Caco-2 (cell line): Measurements from ENCODE around the gene GNPNAT1. TPM values are rescaled to one million over a fixed set of nuclear protein-coding genes. Genes with fewer than 3 reads are reported as not detected.

Source experiments
- BruUV-seq: library from RNA; stranded (reverse); fragments of 400-500 nt; replicated peaks from 2 replicates; lab custom pipeline; 2021; lab: Mats Ljungman, UMichigan
- CTCF ChIA-PET: fragments of 300-600 bp; sonication (Branson Sonifier 250); formaldehyde crosslinking; loops from one replicate; lab custom pipeline; 2022; ENCODE audit warnings: antibody characterized with exemption; lab: Charles Lee
- POLR2A ChIA-PET: fragments of 300-600 bp; sonication (Branson Sonifier 250); formaldehyde crosslinking; loops from one replicate; lab custom pipeline; 2022; ENCODE audit warnings: antibody characterized with exemption; lab: Charles Lee
- DNase-seq, 2 experiments: peaks; one replicate each; pipeline versions ENCODE4 v3.0.0 to v3.0.0-alpha.2; 2020 to 2022
- H3K27me3 ChIP-seq: replicated peaks from 2 replicates; pipeline ENCODE4 v1.6.0; 2011; ENCODE audit warnings: low read length; ENCODE audit not compliant: control insufficient read depth, insufficient read depth
- H3K36me3 ChIP-seq: 2 replicates; pipeline ENCODE4 v1.5.1; 2011; ENCODE audit warnings: low read length; ENCODE audit not compliant: control insufficient read depth, insufficient read depth
- H3K4me1 ChIP-seq: fragments of 250-450 bp; sonication (Bioruptor Pico); 2 replicates; pipeline ENCODE4 v1.5.1; 2020; ENCODE audit warnings: mild to moderate bottlenecking
- H3K4me3 ChIP-seq: 2 replicates; pipeline ENCODE4 v1.5.1; 2011; ENCODE audit warnings: low read depth, mild to moderate bottlenecking, control low read depth, low read length
- H3K9me3 ChIP-seq: fragments of 250-450 bp; sonication (Bioruptor Pico); 2 replicates; pipeline ENCODE4 v1.5.1; 2020; ENCODE audit warnings: mild to moderate bottlenecking, moderate library complexity
- H3K27ac Mint-ChIP-seq: one replicate; pipeline ENCODE4 v1.8.0; 2022; ENCODE audit warnings: mixed read lengths; ENCODE audit not compliant: unreplicated experiment
- H3K27me3 Mint-ChIP-seq: one replicate; pipeline ENCODE4 v1.8.0; 2022; ENCODE audit warnings: mixed read lengths; ENCODE audit not compliant: insufficient read depth, unreplicated experiment
- H3K36me3 Mint-ChIP-seq: one replicate; pipeline ENCODE4 v1.8.0; 2022; ENCODE audit warnings: mild to moderate bottlenecking, mixed read lengths; ENCODE audit not compliant: insufficient read depth, unreplicated experiment
- H3K4me1 Mint-ChIP-seq: one replicate; pipeline ENCODE4 v1.8.0; 2022; ENCODE audit warnings: low read depth, mixed read lengths; ENCODE audit not compliant: unreplicated experiment
- H3K4me3 Mint-ChIP-seq: one replicate; pipeline ENCODE4 v1.8.0; 2022; ENCODE audit warnings: mild to moderate bottlenecking, moderate library complexity, mixed read lengths; ENCODE audit not compliant: unreplicated experiment
- H3K9me3 Mint-ChIP-seq: one replicate; pipeline ENCODE4 v1.8.0; 2022; ENCODE audit warnings: mixed read lengths; ENCODE audit not compliant: unreplicated experiment
- CTCF ChIP-seq, 2 experiments: fragments of 200-600 bp in 1 of 2; IDR thresholded peaks; 1 replicate in 1 of 2; 2 replicates in 1 of 2; pipeline versions ENCODE4 v1.5.1 to v1.8.0; 2011 to 2022; ENCODE audit warnings: antibody characterized with exemption in 1 of 2, control low read depth in 1 of 2, inconsistent platforms in 1 of 2, low read depth in 1 of 2, low read length in 1 of 2, mild to moderate bottlenecking in 1 of 2, moderate library complexity in 1 of 2; ENCODE audit not compliant: insufficient read depth in 1 of 2, severe bottlenecking in 1 of 2, unreplicated experiment in 1 of 2
- intact Hi-C: fragments of 100-400 bp; cut with micrococcal nuclease; formaldehyde crosslinking; loops from one replicate; pipeline ENCODE4 v1.10.0; 2022; ENCODE audit not compliant: unreplicated experiment
- total RNA-seq: library from RNA; stranded (reverse); gene quantifications from 2 replicates; pipeline ENCODE4 v1.2.3, GENCODE V29; 2022

The GNPNAT1 gene
- total RNA-seq, 1 experiment from 2014 or later, result 41.6 TPM

GRCh38 chr14:52733824-52734223 is 57.6 kb downstream of the GNPNAT1 start:
- Histone ChIP-seq H3K27me3 (no peaks in the 10 kb centered on the region), H3K9me3 (no peaks in the 10 kb centered on the region), H3K4me1 (peaks cover 7% of the 10 kb centered on the region; the same call in 1 of the 2 replicates), H3K4me3 (no peak overlapping the region), H3K36me3 (peaks cover 3% of the 10 kb centered on the region; the same call in 1 of the 2 replicates)
- H3K9me3 Mint-ChIP-seq, result no peaks in the 10 kb centered on the region
- no peak for DNase-seq
- H3K4me1 Mint-ChIP-seq, result peaks cover 13% of the 10 kb centered on the region
- no TSS peak for BruUV-seq
- no peaks in the 10 kb centered on the region for H3K27me3 Mint-ChIP-seq
- intact Hi-C loops, result no loop called here
- ChIA-PET POLR2A (interaction anchor here (0.7 kb wide), 1 partner anchor 21 kb away, joined by 5 read pairs; no protein-coding TSS in a partner anchor), CTCF (no interaction called here)
- H3K27ac Mint-ChIP-seq, result no peak overlapping the region
- TF ChIP-seq CTCF (IDR thresholded peaks at IDR 0.05; ENCODE audit: insufficient read depth in 1 of 2, low read depth in 1 of 2, low read length in 1 of 2, severe bottlenecking in 1 of 2, unreplicated experiment in 1 of 2), result no peak
- H3K4me3 Mint-ChIP-seq, result no peak overlapping the region
- peaks cover 28% of the 10 kb centered on the region for H3K36me3 Mint-ChIP-seq

GRCh38 chr14:52730709-52731111 is 60.7 kb downstream of the GNPNAT1 start:
- Mint-ChIP-seq H3K27me3 (no peaks in the 10 kb centered on the region), H3K36me3 (peaks cover 42% of the 10 kb centered on the region), H3K4me3 (peak overlapping the region; percentile 94), H3K27ac (peak overlapping the region; percentile 96), H3K4me1 (peaks cover 7% of the 10 kb centered on the region), H3K9me3 (no peaks in the 10 kb centered on the region)
- H3K27me3 ChIP-seq, result no peaks in the 10 kb centered on the region
- CTCF ChIA-PET, result no interaction called here
- POLR2A ChIA-PET, result interaction anchor here (1.1 kb wide), 1 partner anchor 25 kb away, joined by 6 read pairs; no protein-coding TSS in a partner anchor
- peak overlapping the region; percentile 68 for H3K4me3 ChIP-seq
- no peaks in the 10 kb centered on the region for H3K4me1 ChIP-seq
- no TSS peak for BruUV-seq
- TF ChIP-seq CTCF (IDR thresholded peaks at IDR 0.05; ENCODE audit: insufficient read depth in 1 of 2, low read depth in 1 of 2, low read length in 1 of 2, severe bottlenecking in 1 of 2, unreplicated experiment in 1 of 2), result no peak
- intact Hi-C loops, result loop anchor here (1.0 to 2.0 kb wide), 2 partner anchors 23 to 60 kb away; partner anchors contain the start of genes GNPNAT1 and PSMC6
- DNase-seq, result no peak
- H3K9me3 ChIP-seq, result no peaks in the 10 kb centered on the region
- peaks cover 3% of the 10 kb centered on the region; the same call in 1 of the 2 replicates for H3K36me3 ChIP-seq

GRCh38 chr14:52729925-52730708 is 61.3 kb downstream of the GNPNAT1 start, which contains the start of gene STYX:
Gene STYX, plus strand, starts transcription at chr14:52730166. Its CDS starts 309 bp downstream, at chr14:52730475.
- TSS peak; percentile 44 for BruUV-seq
- Histone ChIP-seq H3K4me1 (no peaks in the 10 kb centered on the region), H3K4me3 (peak within 1 kb of the TSS; percentile 68), H3K27me3 (no peaks in the 10 kb centered on the region), H3K36me3 (peaks cover 3% of the 10 kb centered on the region; the same call in 1 of the 2 replicates), H3K9me3 (no peaks in the 10 kb centered on the region)
- H3K4me1 Mint-ChIP-seq, result peaks cover 6% of the 10 kb centered on the region
- CTCF ChIA-PET, result interaction anchor here (0.9 kb wide), 1 partner anchor 35 kb away, joined by 4 read pairs; the partner anchor contains the start of gene ERO1A
- no peak for TF ChIP-seq CTCF (IDR thresholded peaks at IDR 0.05; ENCODE audit: insufficient read depth in 1 of 2, low read depth in 1 of 2, low read length in 1 of 2, severe bottlenecking in 1 of 2, unreplicated experiment in 1 of 2)
- POLR2A ChIA-PET, result interaction anchor here (0.9 to 1.4 kb wide), 3 partner anchors 22 to 178 kb away, joined by 5 to 6 read pairs (median 6); partner anchors contain the start of genes GPR137C, PSMC6 and TXNDC16
- peak; percentile 99 for DNase-seq
- peak within 1 kb of the TSS; percentile 94 for H3K4me3 Mint-ChIP-seq
- H3K9me3 Mint-ChIP-seq, result no peaks in the 10 kb centered on the region
- intact Hi-C loops, result loop anchor here (1.0 to 2.0 kb wide), 2 partner anchors 23 to 61 kb away; partner anchors contain the start of genes GNPNAT1 and PSMC6
- peak within 1 kb of the TSS; percentile 96 for H3K27ac Mint-ChIP-seq
- no peaks in the 10 kb centered on the region for H3K27me3 Mint-ChIP-seq
- H3K36me3 Mint-ChIP-seq, result peaks cover 48% of the 10 kb centered on the region
